GM20000 (cell line): Measurements from ENCODE around the gene UBASH3B.
"Not testable (repeated sequence)": the region's sequence is repeated elsewhere in the genome, so short reads cannot be mapped to it uniquely, and the experiment has no call there.

Experiments used
- DNase-seq: peaks from one replicate; pipeline ENCODE4 v3.0.0; 2012; ENCODE audit warnings: low spot score
- TF ChIP-seq, protein P1 (sequence below): IDR thresholded peaks from 2 replicates; pipeline ENCODE4 v1.5.1; 2012; ENCODE audit warnings: mild to moderate bottlenecking, control low read depth; ENCODE audit errors: extremely low read depth, missing control alignments

Gene UBASH3B

DNA sequence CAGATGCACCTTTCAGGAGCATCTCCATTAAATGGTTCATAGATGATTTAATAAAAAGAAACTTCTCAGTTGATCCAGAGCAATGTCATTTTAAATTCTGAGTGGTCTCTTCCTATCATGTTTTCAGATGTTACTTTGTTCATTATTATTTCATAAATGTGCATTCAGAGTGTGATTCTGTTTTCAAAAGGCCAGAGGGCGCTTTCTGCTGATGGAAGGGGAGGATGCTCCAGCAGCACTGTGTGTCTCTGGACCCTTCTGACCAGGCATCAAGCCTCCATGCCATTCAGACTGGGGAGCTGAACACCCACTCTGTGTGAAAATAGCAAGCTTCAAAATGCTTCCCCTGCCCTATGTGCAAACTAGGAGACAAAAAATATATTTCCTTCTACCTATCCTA, 158.9 kb downstream of the UBASH3B start:
- TF ChIP-seq, protein P1, sequence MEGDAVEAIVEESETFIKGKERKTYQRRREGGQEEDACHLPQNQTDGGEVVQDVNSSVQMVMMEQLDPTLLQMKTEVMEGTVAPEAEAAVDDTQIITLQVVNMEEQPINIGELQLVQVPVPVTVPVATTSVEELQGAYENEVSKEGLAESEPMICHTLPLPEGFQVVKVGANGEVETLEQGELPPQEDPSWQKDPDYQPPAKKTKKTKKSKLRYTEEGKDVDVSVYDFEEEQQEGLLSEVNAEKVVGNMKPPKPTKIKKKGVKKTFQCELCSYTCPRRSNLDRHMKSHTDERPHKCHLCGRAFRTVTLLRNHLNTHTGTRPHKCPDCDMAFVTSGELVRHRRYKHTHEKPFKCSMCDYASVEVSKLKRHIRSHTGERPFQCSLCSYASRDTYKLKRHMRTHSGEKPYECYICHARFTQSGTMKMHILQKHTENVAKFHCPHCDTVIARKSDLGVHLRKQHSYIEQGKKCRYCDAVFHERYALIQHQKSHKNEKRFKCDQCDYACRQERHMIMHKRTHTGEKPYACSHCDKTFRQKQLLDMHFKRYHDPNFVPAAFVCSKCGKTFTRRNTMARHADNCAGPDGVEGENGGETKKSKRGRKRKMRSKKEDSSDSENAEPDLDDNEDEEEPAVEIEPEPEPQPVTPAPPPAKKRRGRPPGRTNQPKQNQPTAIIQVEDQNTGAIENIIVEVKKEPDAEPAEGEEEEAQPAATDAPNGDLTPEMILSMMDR = no peak
- DNase-seq = peak; percentile 15

DNA sequence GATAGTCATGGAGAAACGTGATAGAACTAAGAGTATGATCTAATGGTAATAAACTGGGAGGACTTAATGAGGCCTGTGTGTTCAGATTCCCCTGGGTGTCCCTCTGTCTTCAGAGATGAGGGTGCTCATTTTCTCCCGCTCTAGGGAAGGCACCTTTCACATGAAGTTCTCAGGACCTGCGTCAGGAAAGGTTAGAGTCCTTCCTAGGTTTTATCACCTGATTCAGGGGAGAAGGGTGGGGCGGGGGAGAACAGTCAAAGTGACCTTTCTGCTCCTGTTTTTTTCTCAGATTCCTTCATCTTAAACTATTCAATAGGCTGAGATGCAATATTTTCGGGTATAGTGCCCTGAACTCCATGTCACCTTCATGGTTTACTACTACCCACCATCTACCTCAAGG, 160.4 kb downstream of the UBASH3B start:
- DNase-seq = no peak
- TF ChIP-seq, protein P1 = no peak

DNA sequence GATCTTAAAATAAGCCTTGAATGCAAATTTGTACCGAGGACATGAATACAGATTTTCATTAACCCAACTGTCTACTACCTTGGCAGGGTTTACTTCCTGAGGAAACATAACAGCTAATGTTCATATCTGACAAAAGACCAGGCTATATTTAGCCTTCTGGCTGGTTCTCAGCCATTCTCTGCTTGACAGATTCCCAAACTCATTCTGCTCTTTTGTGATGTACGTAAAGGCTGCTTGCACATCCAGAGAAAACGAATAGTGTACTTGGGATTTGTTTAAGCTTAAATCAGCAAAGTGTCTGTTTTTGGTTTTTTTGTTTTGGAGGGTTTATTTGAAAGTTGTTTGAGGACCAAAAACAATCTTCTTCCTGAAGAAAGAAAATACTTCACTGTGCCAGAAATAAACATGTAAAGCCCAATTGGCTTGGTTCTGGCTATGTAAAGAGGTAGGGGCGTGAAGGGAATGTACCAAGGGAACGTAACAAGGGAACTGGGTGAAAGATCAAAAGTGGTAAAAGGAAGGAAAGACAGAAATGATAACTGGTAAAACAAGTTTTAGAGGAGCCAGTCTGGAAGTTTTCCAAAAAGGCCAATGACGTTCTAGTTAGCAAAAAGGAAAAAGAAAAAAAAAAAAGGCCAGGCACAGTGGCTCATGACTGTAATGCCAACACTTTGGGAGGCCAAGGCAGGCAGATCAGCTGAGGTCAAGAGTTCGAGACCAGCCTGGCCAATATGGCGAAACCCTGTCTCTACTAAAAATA, 161.4 kb downstream of the UBASH3B start:
- no peak for DNase-seq
- TF ChIP-seq, protein P1 = no peak

DNA sequence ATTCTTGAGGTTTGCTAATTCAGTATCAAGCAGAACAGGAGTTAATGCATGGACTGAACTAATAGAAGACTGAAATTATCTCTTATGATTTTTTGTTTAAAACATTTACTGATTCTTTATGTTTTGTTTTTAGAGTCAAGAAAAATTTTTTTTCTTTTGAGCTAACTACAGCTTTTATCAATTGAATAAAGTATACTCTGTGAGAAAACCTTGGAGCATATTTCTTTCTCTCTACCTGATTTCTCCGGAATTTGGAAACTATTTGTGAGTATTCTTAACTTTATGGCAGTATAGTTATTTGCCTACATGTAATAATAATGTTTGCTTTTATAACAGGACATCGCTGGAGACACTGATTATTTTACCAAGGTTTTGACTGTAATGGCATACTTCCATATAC, 164.6 kb downstream of the UBASH3B start:
- TF ChIP-seq, protein P1 = no peak
- no peak for DNase-seq

DNA sequence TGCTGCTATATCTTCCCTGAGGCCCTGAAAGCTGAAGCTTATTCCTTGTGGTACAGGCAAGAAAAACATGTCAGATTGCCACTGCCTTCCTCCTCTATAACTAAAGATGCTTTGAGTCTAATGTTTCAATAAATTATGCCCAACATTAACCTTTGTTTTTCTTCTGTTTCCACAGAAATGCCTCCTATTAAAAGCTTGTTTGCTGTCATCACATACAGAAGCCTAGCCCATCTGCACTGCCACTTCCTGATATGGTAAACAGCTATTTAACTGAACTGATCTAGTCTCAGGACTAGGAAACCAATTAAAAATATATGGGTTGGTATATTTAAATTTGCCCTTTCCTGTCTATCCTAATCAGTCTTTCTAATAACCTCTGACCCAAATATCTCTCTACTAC, 165.6 kb downstream of the UBASH3B start:
- TF ChIP-seq, protein P1 = no peak
- DNase-seq = no peak

DNA sequence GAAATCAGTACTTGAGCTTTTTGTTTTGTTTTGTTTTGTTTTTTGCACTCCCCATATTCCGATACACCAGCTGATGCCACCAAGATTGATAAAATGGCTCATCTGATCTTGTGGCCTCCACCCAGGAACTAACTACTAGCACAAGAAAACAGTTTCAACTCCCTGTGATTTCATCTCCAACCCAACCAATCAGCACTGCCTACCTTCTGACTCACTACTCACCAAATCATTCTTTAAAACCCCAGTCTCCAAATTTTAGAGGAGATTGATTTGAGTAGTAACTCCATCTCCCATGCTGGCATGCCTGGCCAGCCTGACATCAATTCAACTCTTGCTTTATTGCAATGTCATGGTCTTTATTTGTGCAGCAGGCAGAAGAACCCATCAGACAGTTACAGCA, 166.7 kb downstream of the UBASH3B start:
- no peak for DNase-seq
- TF ChIP-seq, protein P1 = no peak

DNA sequence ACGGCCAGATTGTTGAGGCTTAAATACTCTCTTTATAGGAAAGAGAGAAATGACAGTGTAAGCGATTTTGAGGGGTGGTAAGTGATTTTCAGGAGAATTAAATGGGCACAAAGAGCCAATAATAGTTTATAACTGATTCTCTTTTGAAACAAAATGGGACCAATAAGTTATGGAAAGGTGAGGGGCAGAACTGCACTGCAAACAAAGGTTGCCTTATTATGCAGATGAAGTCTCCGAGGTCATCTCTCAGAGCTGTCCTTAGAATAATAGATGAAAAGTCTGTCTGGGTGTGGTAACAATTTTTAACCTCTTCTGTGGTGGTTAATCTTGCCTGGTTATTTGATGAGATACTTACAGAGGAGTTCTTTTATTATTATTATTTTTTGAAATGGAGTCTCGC, 168.0 kb downstream of the UBASH3B start:
- TF ChIP-seq, protein P1 = no peak

DNA sequence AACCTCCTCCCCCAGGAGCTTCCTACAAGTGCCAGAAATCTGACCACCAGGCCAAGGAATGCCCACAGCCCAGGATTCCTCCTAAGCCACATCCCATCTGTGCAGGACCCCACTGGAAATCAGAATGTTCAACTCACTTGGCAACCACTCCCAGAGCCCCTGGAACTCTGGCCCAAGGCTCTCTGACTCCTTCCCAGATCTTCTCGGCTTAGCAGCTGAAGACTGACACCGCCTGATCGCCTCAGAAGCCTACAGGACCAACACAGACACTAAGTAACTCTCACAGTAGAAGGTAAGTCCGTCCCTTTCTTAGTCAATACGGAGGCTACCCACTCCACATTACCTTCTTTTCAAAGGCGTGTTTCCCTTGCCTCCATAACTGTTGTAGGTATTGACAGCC, 173.8 kb downstream of the UBASH3B start:
- not testable (repeated sequence) for DNase-seq

More for the DNA sequence above, 168.0 kb downstream of the UBASH3B start:
- no peak for DNase-seq

DNA sequence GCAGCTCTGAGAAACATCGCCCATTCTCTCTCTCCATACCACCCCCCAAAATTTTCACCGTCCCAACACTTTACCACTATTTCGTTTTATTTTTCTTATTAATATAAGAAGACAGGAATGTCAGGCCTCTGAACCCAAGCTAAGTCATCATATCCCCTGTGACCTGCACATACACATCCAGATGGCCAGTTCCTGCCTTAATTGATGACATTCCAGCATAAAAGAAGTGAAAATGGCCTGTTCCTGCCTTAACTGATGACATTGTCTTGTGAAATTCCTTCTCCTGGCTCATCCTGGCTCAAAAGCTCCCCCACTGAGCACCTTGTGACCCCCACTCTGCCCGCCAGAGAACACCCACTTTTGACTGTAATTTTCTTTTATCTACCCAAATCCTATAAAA, 176.8 kb downstream of the UBASH3B start:
- not testable (repeated sequence) for DNase-seq
